Measurements from ENCODE around the gene STMP1.
"Not testable (repeated sequence)": the region's sequence is repeated elsewhere in the genome, so short reads cannot be mapped to it uniquely, and the experiment has no call there.

Gene STMP1

GRCh38 chr7:135662373-135663114, at the start of gene STMP1:
Gene STMP1, plus strand, starts transcription at chr7:135662514.
- peak; percentile 95 for DNase-seq (ENCODE audit: low read depth)

- DNase-seq (ENCODE audit: low read depth), result peak; percentile 31
Measured at GRCh38 chr7:135616136-135616535, 46.2 kb upstream of the STMP1 start.

- no peak for DNase-seq (ENCODE audit: low read depth)
Measured at GRCh38 chr7:135617781-135618180, 44.5 kb upstream of the STMP1 start.

- DNase-seq (ENCODE audit: low read depth), result no peak
Measured at GRCh38 chr7:135618510-135618909, 43.8 kb upstream of the STMP1 start.

- DNase-seq (ENCODE audit: low read depth), result no peak
Measured at GRCh38 chr7:135620447-135620846, 41.9 kb upstream of the STMP1 start.

- peak; percentile 90 for DNase-seq (ENCODE audit: low read depth)
Measured at GRCh38 chr7:135620980-135621850, 41.1 kb upstream of the STMP1 start.

- DNase-seq (ENCODE audit: low read depth), result no peak
Measured at GRCh38 chr7:135634191-135634878, 28.0 kb upstream of the STMP1 start.

- DNase-seq (ENCODE audit: low read depth), result not testable (repeated sequence)
Measured at GRCh38 chr7:135639690-135640089, 22.6 kb upstream of the STMP1 start.

- DNase-seq (ENCODE audit: low read depth), result no peak
Measured at GRCh38 chr7:135644154-135644553, 18.2 kb upstream of the STMP1 start.

GRCh38 chr7:135644729-135645128, 17.6 kb upstream of the STMP1 start:
- DNase-seq (ENCODE audit: low read depth), result no peak

- DNase-seq (ENCODE audit: low read depth), result peak; percentile 69
Measured at GRCh38 chr7:135645296-135645904, 16.9 kb upstream of the STMP1 start.

- no peak for DNase-seq (ENCODE audit: low read depth)
Measured at GRCh38 chr7:135647755-135648154, 14.6 kb upstream of the STMP1 start.

GRCh38 chr7:135648235-135648634, 14.1 kb upstream of the STMP1 start:
- DNase-seq (ENCODE audit: low read depth), result no peak

GRCh38 chr7:135650831-135651573, 11.3 kb upstream of the STMP1 start:
- DNase-seq (ENCODE audit: low read depth), result peak; percentile 77

- no peak for DNase-seq (ENCODE audit: low read depth)
Measured at GRCh38 chr7:135653340-135654080, 8.8 kb upstream of the STMP1 start.

- no peak for DNase-seq (ENCODE audit: low read depth)
Measured at GRCh38 chr7:135658564-135658963, 3.8 kb upstream of the STMP1 start.

GRCh38 chr7:135659159-135659846, 3.0 kb upstream of the STMP1 start:
- no peak for DNase-seq (ENCODE audit: low read depth)

GRCh38 chr7:135661311-135662122, 797 bp upstream of the STMP1 start:
- DNase-seq (ENCODE audit: low read depth), result no peak

GRCh38 chr7:135662123-135662372, 266 bp upstream of the STMP1 start:
- no peak for DNase-seq (ENCODE audit: low read depth)

All from ELR (cell line).